Midbrain (tissue), 1 donor: ENCODE data around the gene ELMOD3.
"Not testable (repeated sequence)": the region's sequence is repeated elsewhere in the genome, so short reads cannot be mapped to it uniquely, and the experiment has no call there.

Source experiments
- DNase-seq: peaks from one replicate; lab custom pipeline; 2025; lab: John Stamatoyannopoulos, UW

The ELMOD3 gene

DNA sequence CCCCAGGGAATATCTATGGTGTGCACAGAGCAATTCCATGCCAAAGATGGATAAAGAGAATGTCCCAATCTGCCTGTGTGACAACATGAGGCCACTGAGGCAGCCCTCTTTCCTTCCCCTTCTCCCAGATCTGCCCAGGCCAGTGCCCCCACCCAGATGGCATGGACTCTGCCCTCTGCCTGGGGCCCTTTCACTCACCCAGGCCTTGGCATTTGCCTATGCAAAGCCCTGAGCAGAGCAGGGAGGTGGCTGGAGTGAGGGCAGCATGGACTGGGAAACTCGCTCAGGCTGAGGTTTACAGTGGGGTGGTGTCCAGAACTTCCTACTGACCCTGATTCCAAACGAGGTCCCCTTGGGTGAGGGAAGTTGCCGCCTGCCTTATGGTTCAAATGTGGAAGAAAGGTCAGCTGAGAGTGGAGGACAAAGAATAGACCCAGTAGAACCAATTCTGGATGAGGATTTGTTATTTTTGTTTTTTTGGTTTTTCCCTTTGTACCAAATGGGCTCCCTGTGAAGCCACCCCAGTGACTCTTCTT is 72.8 kb downstream of the ELMOD3 start:
- DNase-seq: no peak

DNA sequence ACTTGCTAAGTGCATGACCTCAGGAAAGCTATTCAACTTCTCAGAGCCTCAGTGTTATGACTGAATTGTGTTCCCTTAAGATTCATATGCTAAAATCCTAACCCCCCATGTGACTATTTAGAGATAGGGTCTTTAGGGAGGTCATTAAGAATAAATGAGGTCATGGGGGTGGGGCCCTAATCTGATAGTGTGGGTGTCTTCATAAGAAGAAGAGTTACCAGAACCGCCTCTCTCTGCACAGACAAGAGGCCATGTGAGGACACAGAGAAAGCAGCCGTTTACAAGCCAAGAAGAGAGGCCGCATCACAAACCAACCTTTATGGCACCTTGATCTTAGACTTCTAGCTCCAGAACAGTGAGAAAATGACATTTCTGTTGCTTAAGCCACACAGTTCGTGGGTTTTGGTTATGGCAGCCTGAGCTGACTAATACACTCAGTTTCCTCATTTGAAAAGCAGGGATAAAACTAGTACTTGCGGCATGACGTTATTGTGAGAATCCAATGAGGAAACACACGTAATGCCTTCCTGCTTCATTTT is 73.8 kb downstream of the ELMOD3 start:
- DNase-seq: no peak

DNA sequence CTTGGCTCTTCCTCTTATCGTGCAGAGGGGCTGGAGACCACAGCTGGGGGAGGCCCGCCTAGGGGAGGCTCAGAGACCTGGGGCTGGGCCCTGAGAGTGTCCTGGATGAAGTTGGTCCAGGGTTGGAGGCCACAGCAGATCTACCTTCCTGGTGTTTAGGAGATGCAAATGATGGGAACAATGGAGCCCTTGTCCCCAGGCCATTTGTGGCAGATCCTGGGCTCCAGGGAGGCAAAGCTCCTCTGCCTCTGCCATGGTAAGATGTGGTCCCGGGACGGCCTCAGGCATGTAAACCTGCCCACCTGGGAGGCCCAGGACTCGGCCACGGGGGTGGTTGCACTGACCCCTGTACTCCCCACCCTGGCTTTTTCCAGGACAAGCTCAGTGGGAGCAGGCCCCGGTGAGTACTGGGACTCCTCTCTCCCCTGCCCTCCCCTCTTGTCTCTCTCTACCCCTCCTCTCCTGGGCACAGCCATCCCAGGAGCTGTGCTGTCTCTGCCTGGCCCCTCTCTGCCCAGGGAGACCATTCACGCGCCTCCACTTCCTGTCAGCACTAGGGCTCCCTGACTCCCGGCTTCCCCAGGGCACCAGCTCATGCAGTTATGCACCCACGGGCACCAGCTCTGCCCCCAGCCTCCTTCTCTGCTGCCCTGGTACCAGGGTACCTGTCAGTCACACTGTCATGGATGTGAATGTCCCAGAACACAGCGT is 74.8 kb downstream of the ELMOD3 start:
- no peak for DNase-seq

DNA sequence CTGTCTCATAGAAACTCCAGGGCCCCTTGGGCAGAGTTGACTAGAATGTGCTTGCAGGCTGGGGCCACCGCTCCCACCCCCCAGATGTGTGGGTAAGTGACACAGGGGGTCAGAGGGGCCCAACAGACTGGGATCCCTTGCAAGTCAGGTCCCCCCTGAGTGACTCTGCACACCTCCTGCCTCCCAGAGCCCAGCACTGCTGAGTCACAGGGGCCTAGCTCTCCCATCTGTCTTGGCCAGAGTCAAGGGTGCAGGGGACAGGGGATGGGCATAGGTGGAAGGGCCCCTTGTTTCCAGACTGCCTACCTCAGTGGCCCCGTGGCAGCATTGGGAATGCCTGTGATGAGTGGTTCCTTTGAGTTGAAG is 75.3 kb downstream of the ELMOD3 start:
- DNase-seq: no peak

DNA sequence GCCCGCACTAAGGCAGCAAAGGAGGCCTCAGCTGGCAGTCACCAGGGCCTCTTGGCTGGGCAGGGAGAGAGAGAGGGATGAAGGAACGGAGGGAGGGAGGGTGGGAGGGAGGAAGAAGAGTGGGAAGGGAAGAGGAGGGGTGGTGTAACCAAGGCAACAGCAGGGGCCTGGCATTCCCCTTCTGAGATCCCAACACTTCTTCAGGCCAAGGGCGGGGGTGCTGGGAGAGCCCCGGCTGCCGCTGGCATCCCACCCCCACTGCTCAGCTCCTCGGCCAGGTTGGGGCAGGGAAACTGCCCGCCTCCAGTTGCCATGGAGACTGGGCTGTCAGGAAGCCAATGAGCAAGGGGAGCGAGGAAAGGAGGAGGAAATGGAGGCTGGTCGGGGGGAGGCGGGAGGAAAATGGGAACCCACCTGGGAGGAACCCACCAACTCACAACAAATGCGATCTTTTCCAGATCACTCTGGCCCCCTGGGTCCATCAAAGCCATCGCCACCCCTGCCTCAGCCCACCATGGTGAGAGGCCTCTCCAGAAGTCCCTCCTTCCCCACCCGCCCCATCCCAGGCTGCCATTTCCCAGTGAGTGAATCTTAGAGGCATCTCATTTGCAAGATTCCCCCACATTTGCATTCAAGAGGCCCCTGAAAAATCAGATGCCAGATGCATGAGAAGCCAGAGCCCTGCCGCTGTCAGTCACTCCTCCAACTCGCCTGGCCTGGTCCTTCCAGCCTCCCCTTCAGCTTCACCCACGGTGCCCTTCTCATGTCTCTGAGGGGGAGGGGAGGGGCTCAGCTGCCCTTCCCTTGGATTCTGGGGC is 76.4 kb downstream of the ELMOD3 start:
- DNase-seq: peak; percentile 85

DNA sequence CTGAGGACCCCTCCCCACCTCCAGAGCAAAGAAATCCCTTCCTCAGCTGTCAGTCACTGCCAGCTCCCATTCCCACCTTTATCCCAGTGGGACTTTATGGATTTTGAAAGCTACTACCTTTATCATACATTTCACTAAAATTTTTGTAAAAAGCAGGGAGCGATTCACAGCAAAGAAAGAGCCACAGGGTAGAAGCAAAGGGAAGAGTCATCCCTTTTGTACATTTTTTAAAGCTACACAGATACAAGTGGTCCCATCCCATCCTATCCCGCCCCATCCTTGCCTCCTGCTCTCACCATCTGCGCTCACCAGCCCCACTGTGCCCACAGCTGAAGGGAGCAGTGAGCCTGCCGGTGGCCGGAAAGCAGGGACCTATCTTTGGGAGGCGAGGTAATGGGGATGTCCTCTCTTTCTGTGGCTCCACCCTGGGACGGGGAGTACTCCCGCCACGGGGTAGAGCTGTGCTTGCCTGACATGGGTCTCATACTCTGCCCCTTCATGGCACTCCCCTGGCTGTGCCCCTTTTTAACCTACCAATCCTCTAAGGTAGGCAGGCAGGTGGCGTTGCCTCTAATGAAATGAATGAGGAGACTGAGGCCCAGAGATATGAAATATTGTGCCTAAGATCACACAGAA is 77.1 kb downstream of the ELMOD3 start:
- DNase-seq: no peak

DNA sequence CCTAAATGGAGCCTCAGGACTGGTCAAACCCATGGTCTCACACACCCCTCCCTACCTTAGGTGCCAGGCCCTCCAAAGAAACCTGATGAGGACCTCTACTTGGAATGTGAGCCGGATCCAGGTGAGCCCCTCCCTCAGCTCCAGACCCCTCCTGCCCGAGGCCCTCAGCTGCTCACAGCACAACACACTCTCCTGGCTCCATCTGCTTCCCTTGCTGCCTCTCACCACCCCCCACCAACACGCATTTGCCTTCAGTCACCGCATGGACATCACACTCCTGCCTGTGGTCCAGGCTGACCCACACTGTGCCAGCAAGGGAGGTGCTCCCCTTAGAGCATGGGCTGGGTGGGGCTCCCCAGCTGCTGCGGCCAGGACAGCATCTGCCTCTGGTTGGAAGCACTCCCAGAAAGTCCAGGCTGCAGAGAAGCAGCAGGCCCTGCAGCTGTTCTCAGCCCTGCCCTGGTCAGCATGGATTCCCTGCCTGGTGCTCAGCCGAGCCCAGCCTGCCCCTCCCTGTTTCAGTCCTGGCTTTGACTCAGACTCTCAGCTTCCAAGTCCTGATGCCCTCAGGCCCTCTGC is 79.0 kb downstream of the ELMOD3 start:
- DNase-seq: peak; percentile 90

DNA sequence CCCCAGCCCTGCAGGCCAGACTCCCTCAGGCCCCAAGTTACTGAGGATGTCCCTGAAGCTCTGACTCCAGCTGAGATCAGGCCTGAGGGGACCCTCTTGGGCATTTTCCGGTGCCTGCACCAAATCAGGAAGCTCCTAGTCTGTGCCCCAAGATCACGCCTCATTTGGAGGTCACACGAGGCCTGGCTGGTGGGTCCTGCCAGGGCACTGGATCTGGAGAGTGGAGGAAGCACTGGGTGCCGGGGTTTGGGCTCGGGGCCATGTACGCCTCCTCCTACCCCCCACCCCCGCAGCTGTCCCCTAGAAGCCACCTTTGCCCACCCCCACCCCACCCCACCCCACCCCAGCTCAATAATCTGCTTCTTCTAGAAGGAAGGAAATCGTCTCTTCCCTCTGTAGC is 80.1 kb downstream of the ELMOD3 start:
- DNase-seq: no peak

DNA sequence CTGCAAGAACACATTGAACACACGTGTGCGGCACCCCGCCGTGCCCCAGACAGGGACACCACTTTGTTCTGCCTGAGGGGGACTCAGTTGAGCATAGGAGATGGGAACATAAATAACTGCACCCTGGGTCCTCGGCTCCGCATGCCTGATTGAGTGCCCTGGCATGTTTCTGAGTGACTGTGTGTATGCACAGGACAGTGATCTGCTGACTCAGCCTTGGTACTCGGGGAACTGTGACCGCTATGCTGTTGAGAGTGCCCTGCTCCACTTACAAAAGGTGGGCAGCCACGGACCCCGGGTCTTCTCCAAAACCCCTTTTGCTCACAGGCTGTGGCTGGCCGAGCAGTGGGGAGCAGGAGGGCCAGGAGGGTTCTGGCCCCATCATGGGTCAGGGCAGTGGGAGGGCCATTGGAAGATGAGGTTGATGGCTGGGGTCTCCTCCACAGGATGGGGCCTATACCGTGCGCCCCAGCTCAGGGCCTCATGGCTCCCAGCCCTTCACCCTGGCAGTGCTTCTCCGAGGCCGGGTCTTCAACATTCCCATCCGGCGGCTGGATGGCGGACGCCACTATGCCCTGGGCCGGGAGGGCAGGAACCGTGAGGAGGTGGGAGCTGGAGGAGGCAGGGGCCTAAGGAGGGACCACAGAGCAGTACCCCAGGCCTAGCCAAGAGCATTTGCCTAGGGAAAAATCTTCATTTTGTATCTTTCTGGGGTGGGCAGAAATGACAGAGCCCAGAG is 80.8 kb downstream of the ELMOD3 start:
- no peak for DNase-seq

DNA sequence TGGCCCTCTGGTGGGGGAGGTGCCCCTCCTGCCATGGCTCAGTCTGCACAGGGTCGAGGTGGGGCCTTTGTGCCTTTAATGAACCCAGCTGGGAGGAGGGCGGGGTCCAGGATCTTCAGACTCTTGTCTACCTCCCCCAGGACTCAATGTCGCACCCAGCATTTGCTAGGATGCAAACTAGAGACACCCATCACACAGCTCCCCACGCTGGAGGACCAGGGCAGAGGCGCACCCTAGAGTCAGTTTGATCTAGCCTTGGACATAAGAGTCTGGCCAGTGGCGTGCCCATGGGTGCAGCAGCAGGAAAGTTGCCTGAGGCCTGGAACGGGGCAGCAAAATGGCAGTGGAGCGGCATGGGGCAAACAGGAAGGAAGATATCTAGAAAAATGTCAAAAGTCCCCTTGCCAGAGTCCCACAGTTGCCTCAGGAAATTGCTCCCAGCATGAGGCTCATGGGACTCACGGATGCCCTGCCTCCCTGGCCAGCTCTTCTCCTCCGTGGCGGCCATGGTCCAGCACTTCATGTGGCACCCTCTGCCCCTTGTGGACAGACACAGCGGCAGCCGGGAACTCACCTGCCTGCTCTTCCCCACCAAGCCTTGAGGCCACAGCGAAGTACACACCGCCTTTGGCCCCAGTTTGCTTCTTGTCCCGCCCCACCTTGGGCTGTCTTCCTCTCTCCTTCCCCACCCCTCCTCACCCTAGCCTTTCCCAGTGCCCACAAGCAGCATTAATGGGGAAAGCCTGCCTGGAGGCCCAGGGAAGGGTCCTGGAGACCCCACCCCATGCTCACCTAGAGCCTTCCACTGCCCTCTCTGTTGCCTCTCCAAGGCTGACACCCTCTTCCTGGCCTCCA is 81.6 kb downstream of the ELMOD3 start:
- no peak for DNase-seq

DNA sequence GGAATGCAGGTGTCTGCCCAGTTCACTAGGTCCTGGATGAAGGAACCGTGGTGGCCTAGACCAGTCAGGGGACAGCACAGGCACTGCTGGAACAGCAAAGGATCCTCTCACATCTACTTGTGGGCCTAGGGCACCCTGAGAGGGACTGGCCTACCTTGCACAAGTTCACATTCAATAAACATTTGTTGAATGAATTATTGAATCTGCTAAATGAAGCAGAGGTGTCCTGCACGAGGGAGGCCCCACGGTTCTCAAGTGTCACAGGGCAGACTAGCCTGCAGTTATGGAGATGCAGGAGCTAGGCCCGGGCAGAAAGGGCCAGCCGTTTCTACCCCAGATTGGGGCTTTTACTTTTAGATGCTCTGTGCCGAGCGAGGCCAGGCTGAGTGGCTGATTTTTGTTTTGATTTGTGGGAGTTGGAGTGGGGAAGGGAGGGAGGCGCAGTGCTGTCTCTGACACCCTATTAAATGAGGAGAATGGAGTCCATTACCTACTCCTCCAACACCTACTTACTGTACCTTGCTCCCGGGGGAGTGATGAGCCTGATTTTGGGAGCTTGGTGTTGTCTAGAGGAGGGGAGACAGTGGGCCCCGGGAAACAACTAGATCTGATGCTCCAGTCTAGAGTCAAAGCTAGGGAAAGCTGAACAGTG is 82.4 kb downstream of the ELMOD3 start:
- DNase-seq: no peak

DNA sequence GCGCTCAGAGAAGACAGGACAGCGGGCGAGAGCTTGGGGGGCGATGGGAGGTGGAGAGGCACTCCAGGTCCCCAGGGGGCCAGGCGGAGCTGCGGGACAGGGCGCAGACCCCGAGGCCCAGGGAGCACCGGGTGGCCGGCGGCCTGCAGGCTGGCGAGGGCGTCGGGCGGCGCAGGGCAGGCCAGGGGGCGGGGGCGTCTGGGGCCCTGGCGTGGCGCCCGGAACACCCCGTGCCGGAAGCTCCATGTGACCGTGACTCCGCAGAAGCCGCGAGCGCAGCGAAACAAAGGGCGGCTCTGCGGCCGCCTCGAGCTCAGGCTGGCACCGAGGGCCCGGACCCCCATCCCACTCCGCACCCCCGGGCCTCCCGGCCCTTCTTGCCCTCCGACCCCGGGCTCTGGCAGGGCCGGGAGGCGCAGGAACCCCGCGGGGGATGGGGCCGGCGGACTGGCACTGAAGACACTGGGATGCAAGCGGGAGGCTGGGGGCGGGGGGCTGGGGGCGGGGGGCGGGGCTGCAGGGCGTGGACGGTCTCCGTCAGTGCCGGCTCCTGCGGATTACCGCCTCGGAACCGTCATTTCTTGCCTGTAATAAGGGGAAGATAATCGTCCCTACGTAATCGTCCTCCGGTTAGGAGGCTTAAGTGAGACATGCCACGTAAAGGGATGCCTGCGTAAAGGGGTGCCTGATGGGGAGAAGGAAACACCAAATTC is 83.1 kb downstream of the ELMOD3 start:
- peak; percentile 93 for DNase-seq

DNA sequence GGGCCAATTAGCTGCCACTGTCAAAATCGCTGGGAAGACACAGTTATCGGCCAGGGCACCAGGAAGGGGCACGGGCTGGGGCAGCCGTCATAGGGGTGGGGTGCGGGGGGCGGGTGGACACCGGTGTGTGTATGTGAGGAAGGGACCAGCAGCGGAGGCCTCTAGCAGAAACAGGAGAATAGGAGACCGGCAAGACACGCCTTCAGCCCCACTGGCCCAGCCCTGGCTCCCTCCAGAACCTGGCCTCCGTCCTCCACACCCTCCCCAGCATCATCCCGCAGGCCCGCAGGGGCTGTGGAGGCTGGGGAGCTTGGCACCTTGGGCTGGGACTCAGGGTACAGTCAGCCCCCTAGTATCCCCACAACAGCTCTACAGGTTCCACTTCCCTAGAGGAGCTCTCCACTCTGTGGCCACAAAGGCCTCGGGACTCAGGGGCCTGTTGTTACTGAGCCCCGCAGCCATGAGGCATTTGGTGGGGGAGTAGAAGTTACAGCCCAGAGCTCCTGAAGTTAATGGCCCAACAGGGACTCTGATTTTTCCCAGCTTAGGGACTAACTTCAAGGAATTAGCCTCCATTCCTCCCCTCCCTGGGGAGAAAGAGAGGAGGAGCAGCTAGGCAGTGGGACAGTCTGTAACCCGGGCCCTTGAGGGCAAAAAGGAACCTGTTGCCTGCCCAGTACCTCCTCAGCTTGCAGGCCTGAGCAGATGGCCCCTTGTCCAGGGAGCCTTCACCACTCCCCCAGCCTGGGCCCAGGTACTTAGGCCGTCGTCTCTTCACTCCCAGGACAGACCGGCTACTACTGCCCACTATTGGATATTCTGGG is 83.8 kb downstream of the ELMOD3 start:
- DNase-seq: no peak

DNA sequence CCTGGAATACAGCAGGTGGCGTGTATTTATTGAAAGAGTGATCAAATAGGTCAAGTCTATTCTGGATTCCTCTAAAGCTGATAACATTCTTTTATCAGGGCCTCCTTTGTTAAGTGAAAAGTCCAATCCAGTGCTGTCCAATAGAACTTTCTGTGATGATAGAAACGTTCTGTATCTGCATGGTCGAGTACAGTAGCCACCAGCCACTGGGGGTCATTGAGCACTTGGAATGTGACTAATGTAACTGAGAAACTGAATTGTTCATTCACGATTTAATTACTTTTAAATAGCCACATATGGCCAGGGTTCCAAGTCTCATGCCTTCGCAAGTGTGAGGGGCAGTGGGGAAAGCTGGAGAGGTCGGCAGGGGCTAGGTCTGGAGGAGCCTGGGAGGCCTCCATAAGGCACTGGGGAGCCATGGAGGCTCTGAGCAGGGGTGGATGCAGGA is 84.5 kb downstream of the ELMOD3 start:
- DNase-seq: no peak

DNA sequence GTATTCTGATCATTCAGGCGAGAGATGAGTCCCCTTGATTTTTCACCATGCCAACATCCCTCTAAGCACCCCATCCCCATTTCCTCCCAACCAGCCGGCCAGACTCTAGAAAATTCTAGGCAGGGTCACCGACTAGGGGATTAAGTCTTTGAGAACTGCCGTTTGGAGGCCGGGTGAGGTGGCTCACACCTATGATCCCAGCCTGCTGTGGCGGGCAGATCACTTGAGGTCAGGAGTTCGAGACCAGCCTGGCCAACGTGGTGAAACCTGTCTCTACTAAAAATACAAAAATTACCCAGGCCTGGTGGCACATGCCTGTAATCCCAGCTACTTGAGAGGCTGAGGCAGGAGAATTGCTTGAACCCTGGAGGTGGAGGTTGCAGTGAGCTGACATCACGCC is 85.0 kb downstream of the ELMOD3 start:
- DNase-seq: not testable (repeated sequence)

DNA sequence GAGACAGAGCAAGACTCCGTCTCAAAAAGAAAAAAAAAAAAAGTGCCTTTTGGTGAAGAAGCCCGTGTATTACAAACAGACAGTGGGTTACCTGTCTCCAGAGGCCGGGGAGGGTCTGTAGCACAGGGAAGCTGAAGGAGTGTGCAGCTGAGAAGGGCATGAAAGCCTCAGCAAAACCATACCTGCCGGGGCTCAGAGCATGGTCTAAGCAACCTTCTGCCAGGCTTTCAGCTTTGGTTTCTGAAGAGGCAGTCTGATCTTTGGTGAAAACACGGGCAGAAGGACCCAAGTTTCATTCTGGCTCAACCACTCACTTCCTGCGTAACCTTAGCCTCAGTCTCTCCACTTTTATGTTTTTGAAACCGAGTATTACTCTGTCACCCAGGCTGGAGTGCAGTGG is 85.4 kb downstream of the ELMOD3 start:
- no peak for DNase-seq

DNA sequence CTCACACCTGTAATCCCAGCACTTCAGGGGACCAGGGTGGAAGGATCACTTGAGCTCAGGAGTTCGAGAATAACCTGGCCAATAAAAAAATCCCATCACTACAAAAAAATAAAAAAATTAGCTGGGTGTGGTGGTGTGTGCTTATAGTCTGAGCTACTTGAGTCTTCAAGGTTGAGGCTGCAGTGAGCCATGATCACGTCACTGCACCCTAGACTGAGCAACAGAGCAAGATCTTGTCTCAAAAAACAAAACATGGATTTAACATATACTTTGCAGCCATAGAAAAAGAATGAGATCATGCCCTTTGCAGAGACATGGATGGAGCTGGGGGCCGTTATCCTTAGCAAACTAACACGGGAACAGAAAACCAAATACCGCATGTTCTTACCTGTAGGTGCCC is 86.2 kb downstream of the ELMOD3 start:
- no peak for DNase-seq
